Measurements from ENCODE around the gene WDR43. TPM values are rescaled to one million over a fixed set of nuclear protein-coding genes. Genes with fewer than 3 reads are reported as not detected.
A peak's percentile ranks its signal among the peaks of the same experiment; 100 is the strongest.

The WDR43 gene
- total and polyA plus RNA-seq, 4 donors: 11.1 to 43.1 (median 17.5) TPM

GRCh38 chr2:28870146-28870891 lies 24.1 kb upstream of the WDR43 start, which contains the start of gene TRMT61B:
Gene TRMT61B (minus strand): TSS chr2:28870309. CDS start chr2:28870277, 32 bp downstream.
- H3K4me3 ChIP-seq (ENCODE audit: low read depth in 1 of 3, low read length in 3 of 3): peak within 1 kb of the TSS; percentile 59 to 96 (median 96)
- H3K27me3 ChIP-seq (ENCODE audit: control insufficient read depth in 4 of 4, insufficient read depth in 4 of 4, low read length in 3 of 4): no peaks in the 10 kb centered on the region
- H3K36me3 ChIP-seq (ENCODE audit: control insufficient read depth in 4 of 4, insufficient read depth in 3 of 4, low read depth in 1 of 4, low read length in 3 of 4): no peaks in the 10 kb centered on the region
- peak within 1 kb of the TSS; percentile 66 to 77 for H3K27ac ChIP-seq (ENCODE audit: low read depth in 1 of 2, low read length in 2 of 2)
- WGBS: under 1% methylated on average over 57 of the region's 57 CpGs
- H3K4me1 ChIP-seq (ENCODE audit: control insufficient read depth in 4 of 4, insufficient read depth in 4 of 4, low read length in 3 of 4): peaks cover 0 to 24% (median 21%) of the 10 kb centered on the region in 4 donors
- peak within 1 kb of the TSS; percentile 76 to 86 for H3K9ac ChIP-seq (ENCODE audit: low read depth in 1 of 2, low read length in 2 of 2)
- TF ChIP-seq ZBTB33 (IDR thresholded peaks at IDR 0.05) (peak; percentile 71), FOXA2 (IDR thresholded peaks at IDR 0.05) (no peak), CTCF (IDR thresholded peaks at IDR 0.05; ENCODE audit: low read depth, low read length, missing input control) (no peak), SP1 (IDR thresholded peaks at IDR 0.05) (peak; percentile 67), TAF1 (conservative IDR thresholded peaks at IDR 0.05) (peak; percentile 51), JUND (IDR thresholded peaks at IDR 0.05) (no peak), RXRA (IDR thresholded peaks at IDR 0.05) (peak; percentile 67 to 85), HNF4G (IDR thresholded peaks at IDR 0.05) (no peak), FOXA1 (IDR thresholded peaks at IDR 0.05) (no peak), RAD21 (IDR thresholded peaks at IDR 0.05) (peak in 1 of 2 donors; percentile 42), REST (IDR thresholded peaks at IDR 0.05) (peak; percentile 16), YY1 (IDR thresholded peaks at IDR 0.05) (peak; percentile 95), EGR1 (IDR thresholded peaks at IDR 0.05; ENCODE audit: low read depth in 2 of 2) (peak; percentile 74 to 76), ATF3 (IDR thresholded peaks at IDR 0.05) (peak; percentile 53), NR2F2 (IDR thresholded peaks at IDR 0.05) (peak; percentile 39), GABPA (IDR thresholded peaks at IDR 0.05 in 1 of 2, conservative IDR thresholded peaks at IDR 0.05 in 1 of 2) (peak in 1 of 2 donors; percentile 67), MAX (IDR thresholded peaks at IDR 0.05) (peak; percentile 95), HNF4A (conservative IDR thresholded peaks at IDR 0.05) (peak in 1 of 2 donors; percentile 30)
- no peaks in the 10 kb centered on the region for H3K9me3 ChIP-seq (ENCODE audit: control insufficient read depth in 4 of 4, low read length in 3 of 4)
- peak; percentile 95 for DNase-seq (ENCODE audit: low spot score)

All from liver (tissue), 9 donors.